ENCODE results near the gene HSPBAP1. TPM values are rescaled to one million over a fixed set of nuclear protein-coding genes. Genes with fewer than 3 reads are reported as not detected.

HSPBAP1 gene
- total RNA-seq, 1 donor = 6.0 TPM

GRCh38 chr3:122705379-122705778 is 88.3 kb downstream of the HSPBAP1 start:
- DNase-seq (ENCODE audit: low read depth) = no peak

GRCh38 chr3:122700193-122700592 is 93.4 kb downstream of the HSPBAP1 start:
- DNase-seq (ENCODE audit: low read depth) = no peak
- no peak overlapping the region for H3K4me3 ChIP-seq (ENCODE audit: low read depth, low read length)
- no peak for TF ChIP-seq CTCF (IDR thresholded peaks at IDR 0.05; ENCODE audit: insufficient read depth, low read depth, low read length)

More at GRCh38 chr3:122705379-122705778, 88.3 kb downstream of the HSPBAP1 start:
- no peak for TF ChIP-seq CTCF (IDR thresholded peaks at IDR 0.05; ENCODE audit: insufficient read depth, low read depth, low read length)
- H3K4me3 ChIP-seq (ENCODE audit: low read depth, low read length) = no peak overlapping the region

- no peak for TF ChIP-seq CTCF (IDR thresholded peaks at IDR 0.05; ENCODE audit: insufficient read depth, low read depth, low read length)
- H3K4me3 ChIP-seq (ENCODE audit: low read depth, low read length) = no peak overlapping the region
- DNase-seq (ENCODE audit: low read depth) = no peak
Observed at GRCh38 chr3:122697952-122698620, 95.5 kb downstream of the HSPBAP1 start.

- DNase-seq (ENCODE audit: low read depth) = no peak
- TF ChIP-seq CTCF (IDR thresholded peaks at IDR 0.05; ENCODE audit: insufficient read depth, low read depth, low read length) = no peak
- H3K4me3 ChIP-seq (ENCODE audit: low read depth, low read length) = no peak overlapping the region
Observed at GRCh38 chr3:122695927-122696561, 97.6 kb downstream of the HSPBAP1 start.

GRCh38 chr3:122694966-122695365 is 98.7 kb downstream of the HSPBAP1 start:
- H3K4me3 ChIP-seq (ENCODE audit: low read depth, low read length) = no peak overlapping the region
- DNase-seq (ENCODE audit: low read depth) = no peak
- TF ChIP-seq CTCF (IDR thresholded peaks at IDR 0.05; ENCODE audit: insufficient read depth, low read depth, low read length) = no peak

GRCh38 chr3:122692674-122693073 is 101.0 kb downstream of the HSPBAP1 start:
- no peak overlapping the region for H3K4me3 ChIP-seq (ENCODE audit: low read depth, low read length)
- no peak for TF ChIP-seq CTCF (IDR thresholded peaks at IDR 0.05; ENCODE audit: insufficient read depth, low read depth, low read length)
- DNase-seq (ENCODE audit: low read depth) = no peak
